ENCODE measurements around the gene SLC1A4.
A peak's percentile ranks its signal among the peaks of the same experiment; 100 is the strongest.

SLC1A4 gene

DNA sequence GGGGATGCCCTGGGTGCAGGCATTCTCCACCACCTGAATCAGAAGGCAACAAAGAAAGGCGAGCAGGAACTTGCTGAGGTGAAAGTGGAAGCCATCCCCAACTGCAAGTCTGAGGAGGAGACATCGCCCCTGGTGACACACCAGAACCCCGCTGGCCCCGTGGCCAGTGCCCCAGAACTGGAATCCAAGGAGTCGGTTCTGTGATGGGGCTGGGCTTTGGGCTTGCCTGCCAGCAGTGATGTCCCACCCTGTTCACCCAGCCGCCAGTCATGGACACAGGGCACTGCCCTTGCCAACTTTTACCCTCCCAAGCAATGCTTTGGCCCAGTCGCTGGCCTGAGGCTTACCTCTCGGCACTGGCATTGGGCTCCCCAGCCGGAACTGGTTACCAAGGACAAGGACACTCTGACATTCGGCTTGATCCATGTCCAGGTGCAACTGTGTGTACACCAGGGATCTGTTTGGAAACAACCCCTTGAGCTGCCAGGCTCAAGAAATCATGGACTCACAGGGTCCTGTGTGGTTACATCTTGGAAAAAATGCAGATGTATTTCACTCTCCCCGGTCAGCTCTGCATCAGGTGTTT is 31.8 kb downstream of the SLC1A4 start:
- 96% methylated on average over 11 of the region's 11 CpGs for WGBS

GRCh38 chr2:65021709-65022108 is 32.5 kb downstream of the SLC1A4 start:
- no peaks in the 10 kb centered on the region for H3K79me1 ChIP-seq (replicated peaks; ENCODE audit: low read length, poor library complexity, severe bottlenecking)
- peaks cover 14% of the 10 kb centered on the region for H3K4me1 ChIP-seq (ENCODE audit: control insufficient read depth, insufficient read depth, low read depth, low read length)
- no peak overlapping the region for H2BK15ac ChIP-seq (ENCODE audit: low read depth, poor library complexity, severe bottlenecking)
- no peak overlapping the region for H2BK120ac ChIP-seq (ENCODE audit: low read depth, low read length)
- no peak overlapping the region for H4K8ac ChIP-seq (ENCODE audit: low read length)
- no peak for DNase-seq
- no peak overlapping the region for H2AFZ ChIP-seq (ENCODE audit: low read depth, low read length)
- H2BK12ac ChIP-seq (ENCODE audit: low read length in 2 of 2) = no peak overlapping the region
- peaks cover 0 to 4% of the 10 kb centered on the region in 2 experiments for H3K27me3 ChIP-seq (ENCODE audit: control insufficient read depth in 1 of 2, insufficient read depth in 1 of 2, low read length in 2 of 2)
- no peak overlapping the region for H3K14ac ChIP-seq (ENCODE audit: low read length in 2 of 2)
- H3K4me3 ChIP-seq (ENCODE audit: insufficient read depth in 1 of 2, low read depth in 1 of 2, low read length in 2 of 2) = no peak overlapping the region
- no peak overlapping the region for H2BK5ac ChIP-seq (ENCODE audit: low read depth, low read length, poor library complexity, severe bottlenecking)
- no peak overlapping the region for H3K4ac ChIP-seq (ENCODE audit: low read depth in 1 of 2, low read length in 2 of 2)
- H3K27ac ChIP-seq (ENCODE audit: low read length, poor library complexity, severe bottlenecking) = no peak overlapping the region
- no peak overlapping the region for H4K91ac ChIP-seq (ENCODE audit: low read length)
- H2AK5ac ChIP-seq (ENCODE audit: low read length, severe bottlenecking) = no peak overlapping the region
- H3K23ac ChIP-seq (ENCODE audit: low read length in 2 of 2) = no peak overlapping the region
- 73% methylated on average over 4 of the region's 4 CpGs for WGBS
- no peaks in the 10 kb centered on the region for H3K9me3 ChIP-seq (ENCODE audit: control insufficient read depth, low read length)
- no peak overlapping the region for H3K18ac ChIP-seq (ENCODE audit: low read depth in 1 of 2, low read length in 2 of 2)
- peaks cover 6 to 39% of the 10 kb centered on the region in 2 experiments for H3K36me3 ChIP-seq (ENCODE audit: control insufficient read depth in 1 of 2, insufficient read depth in 2 of 2, low read depth in 1 of 2, low read length in 2 of 2)
- no peak overlapping the region for H3K9ac ChIP-seq (ENCODE audit: low read length)
- no peak overlapping the region for H3K4me2 ChIP-seq (ENCODE audit: low read length, poor library complexity, severe bottlenecking)

More for the DNA sequence above, 31.8 kb downstream of the SLC1A4 start:
- H3K4me3 ChIP-seq (ENCODE audit: insufficient read depth in 1 of 2, low read depth in 1 of 2, low read length in 2 of 2) = no peak overlapping the region
- no peak overlapping the region for H2BK120ac ChIP-seq (ENCODE audit: low read depth, low read length)
- H3K9ac ChIP-seq (ENCODE audit: low read length) = no peak overlapping the region
- no peak overlapping the region for H3K14ac ChIP-seq (ENCODE audit: low read length in 2 of 2)
- H2BK12ac ChIP-seq (ENCODE audit: low read length in 2 of 2) = no peak overlapping the region
- H3K27me3 ChIP-seq (ENCODE audit: control insufficient read depth in 1 of 2, insufficient read depth in 1 of 2, low read length in 2 of 2) = peaks cover 0 to 4% of the 10 kb centered on the region in 2 experiments
- H3K79me1 ChIP-seq (replicated peaks; ENCODE audit: low read length, poor library complexity, severe bottlenecking) = no peaks in the 10 kb centered on the region
- no peak overlapping the region for H3K4me2 ChIP-seq (ENCODE audit: low read length, poor library complexity, severe bottlenecking)
- H4K91ac ChIP-seq (ENCODE audit: low read length) = no peak overlapping the region
- H3K4me1 ChIP-seq (ENCODE audit: control insufficient read depth, insufficient read depth, low read depth, low read length) = peaks cover 14% of the 10 kb centered on the region
- no peak overlapping the region for H2BK5ac ChIP-seq (ENCODE audit: low read depth, low read length, poor library complexity, severe bottlenecking)
- H2AK5ac ChIP-seq (ENCODE audit: low read length, severe bottlenecking) = no peak overlapping the region
- H3K4ac ChIP-seq (ENCODE audit: low read depth in 1 of 2, low read length in 2 of 2) = no peak overlapping the region
- no peak overlapping the region for H2BK15ac ChIP-seq (ENCODE audit: low read depth, poor library complexity, severe bottlenecking)
- DNase-seq = no peak
- H3K9me3 ChIP-seq (ENCODE audit: control insufficient read depth, low read length) = no peaks in the 10 kb centered on the region
- no peak overlapping the region for H3K27ac ChIP-seq (ENCODE audit: low read length, poor library complexity, severe bottlenecking)
- H3K23ac ChIP-seq (ENCODE audit: low read length in 2 of 2) = no peak overlapping the region
- H4K8ac ChIP-seq (ENCODE audit: low read length) = no peak overlapping the region
- no peak overlapping the region for H2AFZ ChIP-seq (ENCODE audit: low read depth, low read length)
- no peak overlapping the region for H3K18ac ChIP-seq (ENCODE audit: low read depth in 1 of 2, low read length in 2 of 2)
- peaks cover 6 to 46% of the 10 kb centered on the region in 2 experiments for H3K36me3 ChIP-seq (ENCODE audit: control insufficient read depth in 1 of 2, insufficient read depth in 2 of 2, low read depth in 1 of 2, low read length in 2 of 2)

DNA sequence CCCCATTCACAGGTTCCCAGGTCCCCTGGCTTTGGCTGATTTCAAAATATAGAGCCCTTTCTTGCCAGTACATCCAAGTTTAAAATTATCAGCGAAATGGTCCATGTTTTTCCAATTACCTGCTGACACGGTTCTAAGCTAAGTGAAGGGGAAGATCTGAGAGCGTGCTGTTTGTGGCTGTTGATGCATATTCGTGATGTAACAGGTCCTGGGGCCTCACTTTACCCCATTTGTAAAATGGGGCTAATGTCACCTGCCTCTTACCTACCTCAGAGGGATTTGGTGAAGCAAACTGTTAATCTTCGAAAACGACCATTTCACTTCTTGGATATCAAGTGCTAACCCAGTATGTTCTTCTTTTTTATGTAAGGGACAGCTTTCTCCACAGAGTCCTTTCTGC is 33.0 kb downstream of the SLC1A4 start:
- no peak overlapping the region for H4K8ac ChIP-seq (ENCODE audit: low read length)
- no peak overlapping the region for H2BK15ac ChIP-seq (ENCODE audit: low read depth, poor library complexity, severe bottlenecking)
- H3K27me3 ChIP-seq (ENCODE audit: control insufficient read depth in 1 of 2, insufficient read depth in 1 of 2, low read length in 2 of 2) = peaks cover 0 to 4% of the 10 kb centered on the region in 2 experiments
- no peaks in the 10 kb centered on the region for H3K9me3 ChIP-seq (ENCODE audit: control insufficient read depth, low read length)
- no peak overlapping the region for H2BK12ac ChIP-seq (ENCODE audit: low read length in 2 of 2)
- H3K27ac ChIP-seq (ENCODE audit: low read length, poor library complexity, severe bottlenecking) = no peak overlapping the region
- no peak overlapping the region for H3K14ac ChIP-seq (ENCODE audit: low read length in 2 of 2)
- no peak overlapping the region for H2BK5ac ChIP-seq (ENCODE audit: low read depth, low read length, poor library complexity, severe bottlenecking)
- no peaks in the 10 kb centered on the region for H3K79me1 ChIP-seq (replicated peaks; ENCODE audit: low read length, poor library complexity, severe bottlenecking)
- H3K4me2 ChIP-seq (ENCODE audit: low read length, poor library complexity, severe bottlenecking) = no peak overlapping the region
- no peak overlapping the region for H2AK5ac ChIP-seq (ENCODE audit: low read length, severe bottlenecking)
- H3K23ac ChIP-seq (ENCODE audit: low read length in 2 of 2) = no peak overlapping the region
- H3K4ac ChIP-seq (ENCODE audit: low read depth in 1 of 2, low read length in 2 of 2) = no peak overlapping the region
- H3K4me1 ChIP-seq (ENCODE audit: control insufficient read depth, insufficient read depth, low read depth, low read length) = peaks cover 14% of the 10 kb centered on the region
- DNase-seq = no peak
- H4K91ac ChIP-seq (ENCODE audit: low read length) = no peak overlapping the region
- H3K4me3 ChIP-seq (ENCODE audit: insufficient read depth in 1 of 2, low read depth in 1 of 2, low read length in 2 of 2) = no peak overlapping the region
- H3K9ac ChIP-seq (ENCODE audit: low read length) = no peak overlapping the region
- WGBS = 93% methylated on average over 6 of the region's 6 CpGs
- no peak overlapping the region for H3K18ac ChIP-seq (ENCODE audit: low read depth in 1 of 2, low read length in 2 of 2)
- no peak overlapping the region for H2BK120ac ChIP-seq (ENCODE audit: low read depth, low read length)
- H3K36me3 ChIP-seq (ENCODE audit: control insufficient read depth in 1 of 2, insufficient read depth in 2 of 2, low read depth in 1 of 2, low read length in 2 of 2) = peaks cover 6 to 35% of the 10 kb centered on the region in 2 experiments
- no peak overlapping the region for H2AFZ ChIP-seq (ENCODE audit: low read depth, low read length)

DNA sequence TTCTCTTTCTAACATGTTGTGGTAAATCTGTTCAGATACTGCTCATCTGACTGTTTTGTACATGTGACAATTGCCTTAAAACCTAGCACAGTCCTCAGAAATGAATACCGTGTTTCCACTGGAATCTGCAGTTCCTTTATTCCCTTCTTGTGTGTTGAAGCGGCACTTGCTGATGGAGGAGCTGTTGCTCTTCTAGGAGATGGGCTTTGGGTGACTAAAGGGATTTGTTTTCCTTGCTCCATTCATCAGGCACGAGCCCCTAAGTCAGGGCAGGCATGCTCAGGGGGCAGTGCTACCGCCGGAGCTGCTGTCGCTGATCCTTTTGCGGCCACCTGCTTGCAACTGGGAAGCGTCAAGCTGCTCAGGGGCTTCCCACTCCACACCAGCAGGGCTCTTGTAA is 34.5 kb downstream of the SLC1A4 start:
- Histone ChIP-seq H2BK15ac (ENCODE audit: low read depth, poor library complexity, severe bottlenecking) (no peak overlapping the region), H2AFZ (ENCODE audit: low read depth, low read length) (no peak overlapping the region), H3K9me3 (ENCODE audit: control insufficient read depth, low read length) (no peaks in the 10 kb centered on the region), H3K14ac (ENCODE audit: low read length in 2 of 2) (no peak overlapping the region), H3K4me2 (ENCODE audit: low read length, poor library complexity, severe bottlenecking) (no peak overlapping the region), H4K91ac (ENCODE audit: low read length) (no peak overlapping the region), H3K27ac (ENCODE audit: low read length, poor library complexity, severe bottlenecking) (no peak overlapping the region), H3K36me3 (ENCODE audit: control insufficient read depth in 1 of 2, insufficient read depth in 2 of 2, low read depth in 1 of 2, low read length in 2 of 2) (peaks cover 6 to 20% of the 10 kb centered on the region in 2 experiments), H4K8ac (ENCODE audit: low read length) (peak overlapping the region; percentile 22), H3K4ac (ENCODE audit: low read depth in 1 of 2, low read length in 2 of 2) (no peak overlapping the region), H2BK120ac (ENCODE audit: low read depth, low read length) (no peak overlapping the region), H3K4me1 (ENCODE audit: control insufficient read depth, insufficient read depth, low read depth, low read length) (peaks cover 14% of the 10 kb centered on the region), H2AK5ac (ENCODE audit: low read length, severe bottlenecking) (peak overlapping the region; percentile 71), H3K9ac (ENCODE audit: low read length) (peak overlapping the region; percentile 53), H2BK5ac (ENCODE audit: low read depth, low read length, poor library complexity, severe bottlenecking) (no peak overlapping the region), H3K4me3 (ENCODE audit: insufficient read depth in 1 of 2, low read depth in 1 of 2, low read length in 2 of 2) (no peak overlapping the region), H3K27me3 (ENCODE audit: control insufficient read depth in 1 of 2, insufficient read depth in 1 of 2, low read length in 2 of 2) (peaks cover 0 to 4% of the 10 kb centered on the region in 2 experiments), H3K18ac (ENCODE audit: low read depth in 1 of 2, low read length in 2 of 2) (no peak overlapping the region), H3K79me1 (replicated peaks; ENCODE audit: low read length, poor library complexity, severe bottlenecking) (no peaks in the 10 kb centered on the region), H3K23ac (ENCODE audit: low read length in 2 of 2) (no peak overlapping the region), H2BK12ac (ENCODE audit: low read length in 2 of 2) (no peak overlapping the region)
- no peak for DNase-seq
- 95% methylated on average over 8 of the region's 8 CpGs for WGBS
